ENCODE results near the gene INPP4B.

DNA sequence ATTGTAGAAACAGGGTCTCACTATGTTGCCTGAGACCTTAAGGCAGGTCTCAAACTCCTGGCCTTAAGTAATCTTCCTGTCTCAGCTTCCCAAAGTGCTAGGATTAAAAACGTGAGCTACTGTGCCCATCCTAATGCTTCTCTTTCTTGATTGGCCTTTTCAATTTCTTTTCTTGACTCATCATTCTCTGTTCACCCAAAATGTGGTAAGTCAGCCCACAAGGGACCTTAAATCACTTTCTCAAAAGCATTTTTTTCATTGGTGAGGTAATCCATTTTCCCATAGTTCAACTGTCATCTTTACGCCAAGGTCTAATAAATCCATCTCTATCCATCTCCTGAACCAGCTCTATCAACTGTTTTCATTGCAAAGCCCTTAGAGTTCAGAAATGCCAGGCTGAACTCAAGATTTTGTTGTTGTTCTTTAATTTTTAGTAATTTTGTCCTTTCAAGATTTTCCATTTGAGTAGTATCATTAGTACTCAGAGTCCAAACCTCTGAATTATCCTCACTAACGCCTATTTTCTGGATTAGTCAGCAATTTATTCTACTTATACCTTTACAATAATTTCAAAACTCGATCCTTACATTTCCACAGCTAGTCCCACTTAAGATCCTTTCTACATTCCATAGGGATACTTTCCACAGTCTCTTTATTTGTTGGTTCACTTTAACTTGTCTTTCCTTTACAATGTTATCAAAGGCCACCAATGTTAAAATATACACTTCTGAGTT is 681.2 kb downstream of the INPP4B start:
- no peak for TF ChIP-seq RCOR1 (IDR thresholded peaks at IDR 0.05; ENCODE audit: low read length)
- TF ChIP-seq, protein P1, sequence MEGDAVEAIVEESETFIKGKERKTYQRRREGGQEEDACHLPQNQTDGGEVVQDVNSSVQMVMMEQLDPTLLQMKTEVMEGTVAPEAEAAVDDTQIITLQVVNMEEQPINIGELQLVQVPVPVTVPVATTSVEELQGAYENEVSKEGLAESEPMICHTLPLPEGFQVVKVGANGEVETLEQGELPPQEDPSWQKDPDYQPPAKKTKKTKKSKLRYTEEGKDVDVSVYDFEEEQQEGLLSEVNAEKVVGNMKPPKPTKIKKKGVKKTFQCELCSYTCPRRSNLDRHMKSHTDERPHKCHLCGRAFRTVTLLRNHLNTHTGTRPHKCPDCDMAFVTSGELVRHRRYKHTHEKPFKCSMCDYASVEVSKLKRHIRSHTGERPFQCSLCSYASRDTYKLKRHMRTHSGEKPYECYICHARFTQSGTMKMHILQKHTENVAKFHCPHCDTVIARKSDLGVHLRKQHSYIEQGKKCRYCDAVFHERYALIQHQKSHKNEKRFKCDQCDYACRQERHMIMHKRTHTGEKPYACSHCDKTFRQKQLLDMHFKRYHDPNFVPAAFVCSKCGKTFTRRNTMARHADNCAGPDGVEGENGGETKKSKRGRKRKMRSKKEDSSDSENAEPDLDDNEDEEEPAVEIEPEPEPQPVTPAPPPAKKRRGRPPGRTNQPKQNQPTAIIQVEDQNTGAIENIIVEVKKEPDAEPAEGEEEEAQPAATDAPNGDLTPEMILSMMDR (IDR thresholded peaks at IDR 0.05) = no peak
